ENCODE data around the gene ATXN1.

ATXN1 gene

DNA sequence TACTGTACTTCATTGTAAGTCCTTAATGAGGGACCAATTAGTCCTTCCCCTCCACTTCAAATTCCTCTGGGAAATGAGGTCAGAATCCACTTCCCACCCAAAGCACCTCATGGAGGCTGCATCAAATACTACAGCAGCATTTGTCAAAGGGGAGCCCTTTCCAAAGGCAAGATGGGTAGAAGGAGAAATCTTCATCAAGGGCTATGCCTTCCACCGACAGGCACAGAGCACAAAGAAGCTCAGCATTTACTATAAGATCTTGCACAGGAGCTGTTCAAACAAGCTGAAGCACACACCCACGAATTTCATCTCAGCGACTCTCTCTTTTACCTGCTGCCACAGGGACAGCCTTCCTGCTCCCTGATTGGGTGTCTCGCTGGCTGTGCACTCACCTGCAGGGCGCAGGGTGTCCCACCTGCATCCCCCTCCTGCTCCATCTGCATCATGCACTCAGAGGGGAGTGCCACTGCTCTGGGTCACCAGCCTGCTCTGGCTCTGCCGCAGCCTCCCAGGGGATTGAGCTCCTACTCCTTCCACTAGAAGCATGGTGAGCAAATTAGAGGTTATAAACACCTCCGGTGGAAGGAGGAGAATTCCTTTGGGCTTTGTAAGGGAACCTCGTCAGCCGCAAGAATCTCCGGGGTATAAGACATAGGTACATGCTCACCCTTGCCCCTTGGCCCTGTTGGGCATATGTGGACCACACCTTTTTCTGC lies 164.5 kb downstream of the ATXN1 start:
- no peak for DNase-seq

- DNase-seq: no peak
Measured at GRCh38 chr6:16595514-16596120, 165.6 kb downstream of the ATXN1 start.

DNA sequence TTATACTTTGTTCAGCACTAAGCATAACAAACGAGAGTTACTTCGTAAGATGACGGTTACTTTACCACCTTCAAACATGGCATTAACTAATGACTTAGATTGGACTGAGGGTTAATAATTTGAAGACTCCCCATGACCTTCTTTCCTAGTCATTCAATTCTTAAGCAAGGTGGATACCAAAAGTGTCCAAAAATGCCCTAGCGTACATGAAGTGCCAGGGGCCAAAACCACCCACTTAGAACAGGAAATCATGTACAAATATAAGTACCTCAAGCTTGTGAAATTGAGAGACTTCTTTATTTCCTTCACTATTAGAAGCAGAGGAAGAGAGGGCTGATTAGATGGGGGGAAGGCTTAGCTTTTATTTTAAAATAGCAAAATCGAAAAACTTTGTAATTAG lies 166.4 kb downstream of the ATXN1 start:
- DNase-seq: no peak

- no peak for DNase-seq
Measured at GRCh38 chr6:16592223-16592911, 168.9 kb downstream of the ATXN1 start.

GRCh38 chr6:16591396-16592222 lies 169.7 kb downstream of the ATXN1 start:
- DNase-seq: no peak

DNA sequence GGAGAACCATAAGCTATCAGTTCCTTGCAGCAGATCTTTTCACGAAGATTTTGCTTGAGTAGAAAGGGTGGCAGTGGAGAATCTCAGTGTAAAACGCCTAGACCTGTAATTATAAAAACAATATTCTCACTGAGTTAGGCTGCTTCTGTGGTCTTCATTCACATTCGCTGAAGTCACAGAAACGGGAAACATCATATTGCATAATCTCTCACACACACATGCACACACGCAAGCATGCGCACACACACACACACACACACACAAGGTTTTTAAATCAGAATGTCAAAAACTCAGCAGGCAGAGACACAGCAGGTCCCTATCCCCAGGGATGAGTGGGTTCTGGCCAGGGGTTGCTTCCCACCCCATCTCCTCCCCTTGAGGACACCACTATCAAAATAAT lies 175.5 kb downstream of the ATXN1 start:
- DNase-seq: peak; percentile 45

DNA sequence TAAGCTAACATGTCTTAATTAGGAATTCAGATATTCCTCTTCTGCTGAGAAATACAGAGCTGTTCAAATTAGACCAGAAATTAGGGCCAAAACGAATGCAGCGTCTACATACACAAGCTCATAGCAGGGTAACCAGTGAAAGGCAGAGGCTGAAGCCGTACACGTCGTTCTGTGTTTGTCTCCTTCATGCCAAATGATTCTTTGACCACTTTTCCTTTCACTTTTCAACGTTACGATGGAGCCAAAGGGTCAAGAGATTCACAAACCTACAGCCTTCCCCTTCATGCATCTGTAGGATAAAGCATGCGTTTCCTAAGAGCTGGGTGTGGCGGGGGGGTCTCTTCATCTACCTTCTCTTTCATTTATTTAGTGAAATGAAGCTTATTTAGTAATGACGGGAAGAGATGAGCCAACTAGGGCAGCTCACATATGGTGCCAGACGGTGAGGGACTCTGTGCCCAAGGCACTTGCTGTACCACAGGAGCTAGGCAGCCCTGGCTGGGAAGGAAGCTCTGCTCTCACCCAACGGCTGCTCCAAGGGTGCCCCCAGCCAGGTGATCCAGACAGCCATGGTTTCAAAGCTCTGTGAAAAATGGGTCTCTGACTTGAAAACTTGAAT lies 178.0 kb downstream of the ATXN1 start:
- no peak for DNase-seq

DNA sequence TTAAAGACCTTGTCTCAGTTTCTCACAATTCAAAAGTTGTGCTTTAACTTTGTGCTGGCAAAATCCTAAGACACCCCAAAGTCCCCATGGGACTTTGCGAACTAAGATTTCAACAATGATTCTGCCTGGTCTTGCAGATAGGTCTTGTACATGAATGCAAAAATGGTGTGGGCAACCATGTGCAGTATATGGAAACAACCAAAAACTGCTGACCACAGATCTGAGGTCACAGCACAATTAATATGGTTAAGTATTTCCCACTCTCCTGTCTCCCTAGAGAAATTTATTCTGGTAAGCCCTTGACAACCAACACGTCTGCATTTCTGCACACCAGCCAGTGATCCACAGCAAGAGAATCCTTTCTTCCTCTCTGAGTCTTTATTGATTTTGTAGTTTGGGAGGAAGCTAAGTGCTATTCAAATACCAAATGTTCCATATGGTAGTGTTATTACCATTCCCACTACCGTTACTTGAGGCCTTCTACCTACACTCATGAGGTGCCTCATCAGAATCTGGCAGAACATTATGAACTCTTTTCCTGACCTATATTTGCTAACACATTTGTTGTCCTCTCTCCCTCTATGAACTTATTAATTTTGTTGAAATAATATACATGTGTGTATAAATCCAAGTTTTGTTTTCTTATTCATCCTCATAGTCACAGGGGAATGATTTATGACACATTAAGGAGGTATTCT lies 178.7 kb downstream of the ATXN1 start:
- no peak for DNase-seq

DNA sequence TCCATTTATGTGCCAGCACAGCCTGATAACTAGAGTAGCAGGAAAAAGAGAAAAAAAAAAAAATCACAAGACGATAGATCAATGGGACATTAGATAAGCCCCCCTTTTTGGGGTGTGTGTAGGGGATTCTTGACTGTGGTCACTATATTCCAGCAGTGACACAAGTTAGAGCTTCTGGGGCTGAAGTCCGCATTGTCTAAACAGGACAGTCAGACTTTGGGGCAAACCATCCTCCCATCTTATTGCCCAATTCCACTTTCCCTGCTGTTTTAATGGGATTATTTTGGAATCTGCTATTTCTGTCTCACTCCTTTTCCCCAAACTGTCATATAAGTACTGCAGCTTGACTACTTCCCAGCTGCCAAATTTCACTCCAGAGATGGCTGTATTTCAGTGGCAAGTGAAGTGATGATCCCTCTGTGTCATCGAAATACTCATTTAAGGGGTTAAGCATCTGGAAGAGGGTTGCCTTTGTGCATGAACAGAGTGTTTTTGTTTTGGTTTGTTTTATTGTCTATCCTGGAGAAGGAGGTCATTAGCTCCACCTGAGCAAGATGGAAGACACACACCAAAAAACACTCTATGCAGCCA lies 182.5 kb downstream of the ATXN1 start:
- no peak for DNase-seq

DNA sequence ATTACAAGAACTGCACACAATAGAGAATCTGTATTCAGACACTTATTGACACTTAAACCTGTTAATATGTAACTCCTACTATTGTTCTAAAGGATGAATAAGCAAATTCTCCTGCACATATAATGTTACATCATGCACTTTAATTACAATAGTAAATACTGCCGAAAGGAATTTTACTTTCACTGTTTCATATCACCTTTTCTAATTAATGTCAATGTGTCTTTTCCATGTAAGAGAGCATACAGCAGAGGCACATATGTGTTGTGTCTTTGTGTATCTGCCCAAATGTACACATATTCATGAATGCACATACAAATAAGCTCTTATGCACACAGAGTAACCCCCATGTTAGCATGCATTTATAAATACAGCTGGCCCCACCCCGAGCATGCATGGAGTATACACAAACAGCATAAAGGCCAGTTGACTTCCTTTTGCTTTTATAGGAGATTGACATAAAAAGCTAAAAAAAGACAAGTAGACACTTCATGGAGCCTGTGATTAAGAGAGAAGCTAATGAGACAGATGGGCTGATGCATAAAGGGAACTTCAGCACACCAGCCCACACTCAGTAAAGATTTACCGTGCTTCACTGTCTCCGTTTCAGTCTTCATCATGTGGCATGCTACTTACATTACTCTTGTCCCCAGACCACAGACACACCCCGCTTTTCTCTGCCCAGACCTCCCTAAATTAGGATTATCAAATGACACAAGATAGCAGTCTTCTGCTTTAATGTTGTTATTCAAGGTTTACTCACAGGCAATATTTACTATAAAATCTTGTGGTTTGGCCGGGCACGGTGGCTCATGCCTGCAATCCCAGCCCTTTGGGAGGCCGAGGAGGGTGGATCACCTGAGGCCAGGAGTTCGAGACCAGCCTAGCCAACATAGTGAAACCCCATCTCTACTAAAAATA lies 184.6 kb downstream of the ATXN1 start:
- no peak for DNase-seq

GRCh38 chr6:16575655-16576054 lies 185.6 kb downstream of the ATXN1 start:
- no peak for DNase-seq

GRCh38 chr6:16572943-16573342 lies 188.3 kb downstream of the ATXN1 start:
- no peak for DNase-seq

- DNase-seq: no peak
Measured at GRCh38 chr6:16572317-16572716, 188.9 kb downstream of the ATXN1 start.

DNA sequence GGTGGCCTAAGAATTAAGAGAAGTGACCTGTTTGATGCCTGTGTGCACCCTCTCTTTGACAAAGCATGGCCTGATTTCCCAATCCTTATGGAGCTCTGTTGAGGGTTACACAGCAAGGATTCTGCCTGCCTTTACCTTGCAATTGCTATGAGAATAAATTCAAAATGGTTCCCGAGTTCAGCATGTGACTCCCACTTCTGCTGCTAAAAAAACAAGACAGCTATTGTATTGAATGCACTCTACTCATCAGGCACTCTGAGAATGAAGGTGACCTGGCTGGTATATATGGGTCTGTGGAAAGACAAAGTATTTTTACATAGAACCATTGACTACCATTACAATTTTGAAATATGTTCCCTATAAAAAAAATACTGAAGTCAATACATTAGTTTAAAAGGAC lies 190.3 kb downstream of the ATXN1 start:
- no peak for DNase-seq

- no peak for DNase-seq
Measured at GRCh38 chr6:16570221-16570553, 191.1 kb downstream of the ATXN1 start.

GRCh38 chr6:16568128-16568527 lies 193.1 kb downstream of the ATXN1 start:
- DNase-seq: no peak

DNA sequence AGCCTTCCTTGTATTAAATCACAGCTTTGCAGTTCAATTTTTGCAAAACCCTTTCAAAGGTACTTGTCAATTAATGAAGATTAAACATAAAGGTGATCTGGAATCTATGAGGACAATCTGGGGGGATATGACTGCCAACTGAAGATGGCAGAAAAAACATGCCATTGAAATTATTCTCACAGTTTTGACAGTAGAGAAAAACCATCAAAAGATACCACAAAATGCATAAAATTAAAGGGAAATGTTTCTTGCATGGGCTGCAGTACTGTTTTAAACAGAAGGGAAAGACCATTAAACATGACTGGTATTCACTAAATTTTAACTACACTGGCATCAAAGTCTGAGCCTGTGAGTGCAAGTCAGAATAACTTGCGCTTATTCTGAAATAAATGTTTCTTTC lies 194.2 kb downstream of the ATXN1 start:
- no peak for DNase-seq

DNA sequence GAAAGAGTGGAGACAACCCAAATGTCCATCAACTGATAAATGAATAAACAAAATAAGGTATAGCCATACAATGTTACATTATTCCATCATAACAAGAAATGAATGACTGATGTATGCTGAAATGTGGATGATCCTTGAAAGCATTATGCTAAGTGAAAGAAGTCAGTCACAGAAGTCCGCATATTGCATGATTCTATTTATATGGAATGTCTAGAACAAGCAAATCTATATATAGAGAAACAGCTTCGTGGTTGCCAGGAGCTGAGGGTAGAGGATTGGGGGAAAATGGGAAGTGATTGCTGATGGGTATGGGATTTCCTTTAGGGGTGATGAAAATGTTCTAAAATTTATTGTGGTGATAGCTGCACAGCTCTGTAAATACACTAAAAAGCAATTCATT lies 196.8 kb downstream of the ATXN1 start:
- DNase-seq: no peak

GRCh38 chr6:16563628-16564240 lies 197.5 kb downstream of the ATXN1 start:
- DNase-seq: no peak

DNA sequence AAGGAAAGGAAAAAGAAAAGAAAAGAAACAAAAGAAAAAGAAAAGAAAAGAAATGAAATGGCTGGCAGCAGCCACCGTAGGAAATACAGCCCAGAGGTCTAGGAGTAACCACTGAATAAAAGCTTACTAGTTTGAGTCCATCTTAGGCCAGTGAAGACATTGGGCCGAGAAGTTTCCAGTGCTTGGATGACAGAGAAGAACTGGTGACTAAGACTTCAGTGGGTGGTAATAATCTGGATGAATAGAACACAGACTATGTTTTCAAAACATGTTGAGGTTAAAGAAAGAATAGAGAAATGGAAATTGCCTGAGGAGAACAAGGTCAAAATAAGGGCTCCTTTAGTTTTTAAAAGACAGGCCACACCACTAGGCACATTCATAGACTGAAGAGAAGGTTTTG lies 198.8 kb downstream of the ATXN1 start:
- DNase-seq: no peak
